Stimulated activated CD8-positive, alpha-beta memory T cell treated with anti-CD3 and anti-CD28 coated beads, Interleukin-7, amount 100 ng/mL, for 24 hours (primary cell): ENCODE data around the gene SCEL.

ENCODE experiments used
- DNase-seq: peaks from one replicate; pipeline ENCODE4 v3.0.0-alpha.2; 2020; ENCODE audit warnings: low read depth

SCEL gene

GRCh38 chr13:77521595-77522367 is 13.7 kb upstream of the SCEL start:
- no peak for DNase-seq

- DNase-seq = no peak
Observed at GRCh38 chr13:77522444-77522843, 13.1 kb upstream of the SCEL start.

DNA sequence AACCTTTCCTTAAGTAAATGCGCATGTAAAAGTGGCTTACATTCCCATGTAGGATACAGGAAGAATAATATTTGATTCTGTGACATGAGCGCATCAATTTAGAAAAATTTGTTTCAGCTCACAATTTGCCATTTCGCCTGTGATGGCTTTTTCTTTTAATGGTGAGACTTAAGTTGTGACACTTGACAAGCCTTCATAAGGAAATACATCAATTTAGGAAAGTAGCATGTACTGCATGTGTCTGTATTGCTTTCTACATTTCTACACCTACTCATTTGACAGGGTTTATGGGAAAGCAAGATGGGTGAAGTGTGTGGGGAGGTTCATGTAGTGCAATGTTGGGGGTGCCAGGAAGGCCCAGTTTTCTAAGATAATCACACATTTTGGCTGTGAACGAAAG is 12.1 kb upstream of the SCEL start:
- DNase-seq = no peak

GRCh38 chr13:77523834-77524728 is 11.4 kb upstream of the SCEL start:
- no peak for DNase-seq

GRCh38 chr13:77528414-77528813 is 7.1 kb upstream of the SCEL start:
- DNase-seq = no peak

- DNase-seq = no peak
Observed at GRCh38 chr13:77528834-77529500, 6.5 kb upstream of the SCEL start.

DNA sequence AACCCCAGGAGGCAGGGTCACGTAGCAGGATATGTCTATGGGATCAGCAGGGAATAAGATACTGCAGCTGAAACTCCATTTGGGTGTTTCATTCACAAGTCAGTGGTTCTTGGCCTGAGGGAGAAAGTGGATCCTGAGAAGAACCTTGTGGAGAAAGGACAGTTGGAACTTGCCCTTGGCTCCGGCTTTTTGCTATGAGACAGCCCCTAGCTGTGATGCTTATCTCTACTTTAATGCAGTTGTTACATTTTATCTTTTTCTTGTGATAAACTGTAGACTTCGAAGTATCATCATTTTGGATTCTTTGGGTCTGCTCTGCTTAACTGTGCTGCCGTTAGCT is 6.0 kb upstream of the SCEL start:
- no peak for DNase-seq

GRCh38 chr13:77530875-77531274 is 4.6 kb upstream of the SCEL start:
- no peak for DNase-seq

DNA sequence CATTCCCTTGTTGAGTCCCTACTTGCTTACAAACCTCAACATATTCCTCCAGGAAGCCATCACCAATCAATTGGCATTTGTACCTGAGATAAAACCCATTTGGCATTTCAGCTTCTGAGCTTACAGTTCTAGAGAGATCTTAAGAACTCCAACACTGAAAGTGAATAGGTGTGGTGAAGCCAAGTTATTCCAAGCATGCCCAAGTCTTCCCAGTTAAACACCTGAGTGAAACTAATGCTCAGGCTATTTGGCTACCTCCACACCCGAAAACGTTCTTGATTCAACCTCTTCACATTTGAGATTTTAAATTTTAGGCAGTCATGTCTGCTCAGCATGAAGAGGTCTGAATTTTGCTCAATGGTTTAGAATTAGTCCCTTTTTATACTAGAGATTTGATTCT is 2.5 kb upstream of the SCEL start:
- DNase-seq = no peak

DNA sequence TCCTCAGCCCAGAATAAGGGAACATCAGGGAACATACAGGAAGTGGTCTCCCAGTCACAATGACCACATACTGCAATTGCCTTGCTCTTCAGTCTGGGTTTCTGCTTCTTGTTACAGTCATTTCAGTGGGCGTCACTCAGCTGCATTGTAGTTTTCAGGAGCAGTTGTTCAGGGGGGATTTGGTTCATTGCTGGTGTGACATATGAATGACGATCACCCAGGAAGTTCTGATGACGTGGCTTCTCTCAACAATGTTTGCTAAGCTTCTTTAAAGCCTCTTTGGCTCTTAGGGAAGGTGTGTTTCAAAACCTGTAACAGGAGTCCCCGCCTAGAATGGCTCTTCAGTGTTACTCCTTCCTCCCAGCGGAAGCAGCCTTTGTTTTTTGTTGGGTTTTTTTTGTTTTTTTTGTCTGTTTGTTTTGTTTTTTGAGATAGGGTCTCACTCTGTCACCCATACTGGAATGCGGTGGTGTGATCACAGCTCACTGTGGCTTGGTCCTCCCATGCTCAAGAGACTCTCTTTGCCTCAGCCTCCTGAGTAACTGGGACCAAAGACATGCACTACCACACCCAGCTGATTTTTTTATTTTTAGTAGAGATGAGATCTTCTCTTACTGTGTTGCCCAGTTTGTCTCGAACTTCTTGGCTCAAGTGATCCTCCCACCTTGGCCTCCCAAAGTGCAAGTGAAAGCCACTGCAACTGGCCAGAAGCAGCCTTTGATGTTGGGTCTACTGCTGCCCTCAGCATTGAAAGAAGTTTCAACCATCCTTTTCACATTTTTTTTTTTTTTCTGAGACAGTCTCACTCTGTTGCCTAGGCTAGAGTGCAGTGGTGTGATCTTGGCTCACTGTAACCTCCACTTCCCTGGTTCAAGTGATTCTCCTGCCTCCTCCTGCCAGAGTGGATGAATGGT is 1.4 kb upstream of the SCEL start:
- DNase-seq = no peak

- no peak for DNase-seq
Observed at GRCh38 chr13:77536358-77536757, 852 bp downstream of the SCEL start.

DNA sequence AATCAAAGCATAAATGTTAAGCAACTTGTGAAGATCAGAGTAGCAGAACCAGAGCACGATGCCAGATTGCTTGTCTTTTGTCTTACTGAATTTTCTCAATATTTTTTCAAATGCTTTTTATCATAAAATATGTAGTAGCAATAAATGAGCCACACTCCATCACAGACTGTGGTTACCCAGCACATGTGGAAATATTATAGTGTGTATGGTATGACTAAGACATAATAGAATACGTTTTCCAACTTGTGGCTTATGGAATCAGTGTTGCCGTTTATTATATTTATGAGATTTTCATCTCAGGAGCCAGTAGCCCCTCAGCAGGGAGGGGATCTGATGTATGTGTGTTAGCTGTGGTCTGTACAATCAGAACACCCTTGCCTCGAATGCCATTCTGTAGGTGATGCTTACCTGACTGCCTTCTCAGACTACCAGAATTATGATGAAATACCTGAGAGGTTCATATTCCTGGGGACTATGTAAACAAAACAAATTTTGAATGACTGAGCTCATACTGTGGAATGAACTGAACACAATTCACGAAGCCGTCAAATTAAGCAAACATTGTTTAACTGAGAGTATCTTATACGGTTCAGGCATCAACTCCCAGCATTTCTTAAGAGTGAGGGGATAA is 1.9 kb downstream of the SCEL start:
- DNase-seq = no peak

- DNase-seq = no peak
Observed at GRCh38 chr13:77543711-77544110, 8.2 kb downstream of the SCEL start.

- no peak for DNase-seq
Observed at GRCh38 chr13:77544355-77544754, 8.8 kb downstream of the SCEL start.

DNA sequence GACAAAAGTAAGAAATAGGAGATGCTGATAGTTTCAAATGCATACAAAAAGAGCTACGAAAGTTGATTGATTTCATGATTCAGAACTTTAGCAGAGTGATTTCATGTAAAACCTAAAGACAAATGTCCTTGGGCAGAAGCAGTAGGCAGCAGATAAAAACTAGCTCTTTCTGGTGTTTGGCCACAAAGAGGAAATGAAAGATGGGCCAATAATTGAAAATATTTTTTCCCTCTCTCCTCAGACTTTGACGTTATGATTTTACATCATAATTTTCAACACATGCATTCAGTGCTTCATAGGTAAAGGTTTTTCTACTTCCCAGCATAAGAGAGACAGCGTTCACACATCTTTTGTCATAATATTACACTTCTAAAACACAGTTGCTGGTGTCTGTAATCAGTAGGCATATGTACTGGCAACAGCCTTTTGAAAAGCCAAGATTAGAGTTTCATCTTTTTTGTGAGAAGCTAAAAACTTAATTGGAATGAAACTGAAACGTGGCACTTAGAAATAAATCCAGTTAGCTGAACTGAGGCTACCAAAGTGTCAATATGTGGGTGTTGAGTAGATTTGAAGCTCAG is 9.3 kb downstream of the SCEL start:
- DNase-seq = no peak

- no peak for DNase-seq
Observed at GRCh38 chr13:77545626-77546412, 10.3 kb downstream of the SCEL start.

GRCh38 chr13:77548095-77548494 is 12.6 kb downstream of the SCEL start:
- no peak for DNase-seq

GRCh38 chr13:77548594-77548993 is 13.1 kb downstream of the SCEL start:
- no peak for DNase-seq

GRCh38 chr13:77554069-77554468 is 18.6 kb downstream of the SCEL start:
- no peak for DNase-seq

- DNase-seq = no peak
Observed at GRCh38 chr13:77555246-77555645, 19.7 kb downstream of the SCEL start.
